HFFc6 (cell line): ENCODE data around the gene OPCML. TPM values are rescaled to one million over a fixed set of nuclear protein-coding genes. Genes with fewer than 3 reads are reported as not detected.

Experiments used
- DNase-seq: peaks from one replicate; pipeline ENCODE4 v3.0.0-alpha.2; 2018
- H3K27ac Mint-ChIP-seq: 2 replicates; pipeline ENCODE4 v1.8.0; 2020; ENCODE audit warnings: mild to moderate bottlenecking, mixed read lengths
- H3K27me3 Mint-ChIP-seq: 2 replicates; pipeline ENCODE4 v1.8.0; 2021; ENCODE audit warnings: mild to moderate bottlenecking, moderate library complexity, mixed read lengths; ENCODE audit not compliant: insufficient read depth
- H3K36me3 Mint-ChIP-seq: 2 replicates; pipeline ENCODE4 v1.8.0; 2021; ENCODE audit warnings: low read depth, mixed read lengths
- H3K4me1 Mint-ChIP-seq: 2 replicates; pipeline ENCODE4 v1.8.0; 2020; ENCODE audit warnings: low read depth, mixed read lengths
- H3K4me3 Mint-ChIP-seq: 2 replicates; pipeline ENCODE4 v1.8.0; 2020; ENCODE audit warnings: mild to moderate bottlenecking, moderate library complexity, mixed read lengths
- H3K9me3 Mint-ChIP-seq: 2 replicates; pipeline ENCODE4 v1.8.0; 2020; ENCODE audit warnings: mild to moderate bottlenecking, mixed read lengths
- total RNA-seq, 6 experiments: library from RNA; stranded (reverse); fragmentation: NEBNext Ultra II Directional; extraction: Animal tissue kit (Norgen Biotek cat#: 25700); gene quantifications; 2 replicates in 1 of 6; 3 replicates in 5 of 6; pipeline ENCODE4 v1.2.3, GENCODE V29; 2021
- TF ChIP-seq, protein P1 (sequence below): fragments of 200-600 bp; sonication (generic); IDR thresholded peaks from 2 replicates; pipeline ENCODE4 v1.5.0; 2021; ENCODE audit warnings: antibody characterized with exemption, mild to moderate bottlenecking

The OPCML gene
- total RNA-seq, 6 experiments from 2014 or later, result 0.11 to 1.7 (median 0.33) TPM

DNA sequence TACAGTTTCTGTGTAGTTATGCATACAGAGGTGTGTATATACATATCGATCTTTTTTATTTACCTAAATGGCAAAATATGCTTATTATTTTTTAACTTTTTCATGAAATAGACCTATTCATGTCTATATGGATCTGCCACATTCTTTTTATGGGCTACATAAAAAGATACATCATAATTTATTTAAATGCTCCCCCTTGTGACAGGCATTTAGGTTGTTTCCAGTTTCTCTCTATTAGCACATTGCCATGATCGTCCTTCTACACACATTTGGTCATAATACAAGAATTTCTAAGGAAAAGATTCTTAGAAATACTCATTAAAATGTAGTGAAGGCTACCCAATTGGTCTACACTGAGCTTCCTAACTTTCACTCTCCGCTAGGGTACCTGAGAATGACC lies 1067.4 kb downstream of the OPCML start:
- TF ChIP-seq, protein P1, sequence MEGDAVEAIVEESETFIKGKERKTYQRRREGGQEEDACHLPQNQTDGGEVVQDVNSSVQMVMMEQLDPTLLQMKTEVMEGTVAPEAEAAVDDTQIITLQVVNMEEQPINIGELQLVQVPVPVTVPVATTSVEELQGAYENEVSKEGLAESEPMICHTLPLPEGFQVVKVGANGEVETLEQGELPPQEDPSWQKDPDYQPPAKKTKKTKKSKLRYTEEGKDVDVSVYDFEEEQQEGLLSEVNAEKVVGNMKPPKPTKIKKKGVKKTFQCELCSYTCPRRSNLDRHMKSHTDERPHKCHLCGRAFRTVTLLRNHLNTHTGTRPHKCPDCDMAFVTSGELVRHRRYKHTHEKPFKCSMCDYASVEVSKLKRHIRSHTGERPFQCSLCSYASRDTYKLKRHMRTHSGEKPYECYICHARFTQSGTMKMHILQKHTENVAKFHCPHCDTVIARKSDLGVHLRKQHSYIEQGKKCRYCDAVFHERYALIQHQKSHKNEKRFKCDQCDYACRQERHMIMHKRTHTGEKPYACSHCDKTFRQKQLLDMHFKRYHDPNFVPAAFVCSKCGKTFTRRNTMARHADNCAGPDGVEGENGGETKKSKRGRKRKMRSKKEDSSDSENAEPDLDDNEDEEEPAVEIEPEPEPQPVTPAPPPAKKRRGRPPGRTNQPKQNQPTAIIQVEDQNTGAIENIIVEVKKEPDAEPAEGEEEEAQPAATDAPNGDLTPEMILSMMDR, result peak; percentile 57
- H3K27me3 Mint-ChIP-seq, result peaks cover 5% of the 10 kb centered on the region; the same call in 1 of the 2 replicates
- H3K9me3 Mint-ChIP-seq, result no peaks in the 10 kb centered on the region
- H3K27ac Mint-ChIP-seq, result no peak overlapping the region
- H3K36me3 Mint-ChIP-seq, result no peaks in the 10 kb centered on the region
- H3K4me1 Mint-ChIP-seq, result no peaks in the 10 kb centered on the region
- no peak overlapping the region for H3K4me3 Mint-ChIP-seq
- DNase-seq, result no peak

DNA sequence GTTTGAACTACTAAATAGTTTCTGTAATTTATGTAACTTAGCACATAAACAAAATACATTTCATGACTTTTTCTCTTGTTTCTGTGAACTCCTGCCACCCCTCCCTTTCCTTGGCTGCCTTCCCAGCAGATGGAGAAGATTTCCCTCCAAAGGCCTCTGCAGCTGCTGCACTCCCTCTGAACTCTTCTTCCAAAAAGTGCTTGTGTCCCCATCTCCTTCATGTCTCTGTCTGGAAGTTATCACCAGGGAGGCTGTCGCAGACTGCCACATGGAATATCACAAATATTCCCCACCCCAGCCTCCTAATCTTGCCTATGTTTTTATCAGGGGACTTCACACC lies 1068.3 kb downstream of the OPCML start:
- DNase-seq, result no peak
- H3K27ac Mint-ChIP-seq, result no peak overlapping the region

GRCh38 chr11:132463295-132464002 lies 1068.9 kb downstream of the OPCML start:
- TF ChIP-seq, protein P1, result no peak
- Mint-ChIP-seq H3K4me3 (no peak overlapping the region), H3K9me3 (no peaks in the 10 kb centered on the region), H3K27me3 (peaks cover 5% of the 10 kb centered on the region; the same call in 1 of the 2 replicates), H3K27ac (no peak overlapping the region), H3K36me3 (no peaks in the 10 kb centered on the region), H3K4me1 (no peaks in the 10 kb centered on the region)
- DNase-seq, result no peak

More for the DNA sequence above, 1068.3 kb downstream of the OPCML start:
- Mint-ChIP-seq H3K27me3 (peaks cover 5% of the 10 kb centered on the region; the same call in 1 of the 2 replicates), H3K9me3 (no peaks in the 10 kb centered on the region), H3K36me3 (no peaks in the 10 kb centered on the region), H3K4me1 (no peaks in the 10 kb centered on the region), H3K4me3 (no peak overlapping the region)
- TF ChIP-seq, protein P1, result no peak

DNA sequence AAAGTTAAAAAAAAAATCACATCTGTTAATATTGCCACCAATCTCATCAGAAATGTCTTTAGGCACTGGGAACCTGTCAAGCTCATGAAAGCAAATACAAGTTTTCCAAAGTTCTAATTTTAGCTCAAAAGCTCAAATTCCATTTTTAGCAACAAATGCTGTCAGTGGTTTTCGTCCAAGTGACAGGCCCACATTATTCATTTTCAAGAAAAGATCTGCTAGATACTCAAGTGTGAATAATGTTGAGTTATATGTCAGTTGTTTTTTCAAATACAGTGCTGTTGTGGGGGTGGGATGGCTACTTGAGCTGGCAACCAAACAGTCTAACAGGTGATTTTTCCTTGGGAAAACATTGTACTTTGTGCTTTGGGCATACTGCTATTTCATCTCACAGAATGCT lies 1072.6 kb downstream of the OPCML start:
- Mint-ChIP-seq H3K36me3 (no peaks in the 10 kb centered on the region), H3K4me3 (no peak overlapping the region), H3K4me1 (no peaks in the 10 kb centered on the region), H3K27ac (no peak overlapping the region), H3K27me3 (peaks cover 15% of the 10 kb centered on the region; the same call in 1 of the 2 replicates), H3K9me3 (no peaks in the 10 kb centered on the region)
- TF ChIP-seq, protein P1, result no peak
- DNase-seq, result no peak

DNA sequence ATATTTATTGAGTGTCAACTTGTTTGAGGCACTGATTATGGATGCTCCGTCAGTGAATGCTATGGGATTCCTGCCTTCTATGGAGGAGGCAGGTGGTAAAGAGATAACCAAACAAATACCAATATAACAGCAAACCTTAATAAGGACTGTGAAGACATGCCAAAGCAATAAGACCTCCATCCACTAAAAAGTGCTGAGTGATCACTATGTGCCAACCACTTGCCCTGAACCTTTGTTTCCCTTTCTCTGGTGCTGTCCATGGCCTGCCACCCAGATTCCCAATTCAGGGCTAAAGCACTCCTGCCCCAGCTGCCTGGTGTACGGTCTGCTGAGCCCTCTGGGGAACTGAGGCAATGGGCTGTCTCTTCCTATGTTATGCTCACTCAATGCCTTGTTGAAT lies 1074.9 kb downstream of the OPCML start:
- H3K36me3 Mint-ChIP-seq, result no peaks in the 10 kb centered on the region
- H3K4me1 Mint-ChIP-seq, result no peaks in the 10 kb centered on the region
- TF ChIP-seq, protein P1, result no peak
- no peak overlapping the region for H3K27ac Mint-ChIP-seq
- DNase-seq, result no peak
- no peak overlapping the region for H3K4me3 Mint-ChIP-seq
- no peaks in the 10 kb centered on the region for H3K9me3 Mint-ChIP-seq
- H3K27me3 Mint-ChIP-seq, result peaks cover 15% of the 10 kb centered on the region; the same call in 1 of the 2 replicates
